GM12878 (cell line): ENCODE results near the gene ADAM10. TPM values are rescaled to one million over a fixed set of nuclear protein-coding genes. Genes with fewer than 3 reads are reported as not detected.

Experiments
- ATAC-seq: fragments of 200-7000 bp; cut with Tn5 transposase; 3 replicates; pipeline ENCODE4 v1.9.1; 2020; ENCODE audit warnings: mild to moderate bottlenecking, moderate library complexity
- BruUV-seq: library from RNA; stranded (reverse); fragments of 400-500 nt; replicated peaks from 2 replicates; lab custom pipeline; 2021; lab: Mats Ljungman, UMichigan
- CTCF ChIA-PET: fragments of 300-600 bp; sonication (Branson Sonifier 250); formaldehyde crosslinking; extraction: SDS; loops from one replicate; lab custom pipeline; 2021; ENCODE audit warnings: inconsistent platforms; lab: Yijun Ruan, JAX
- POLR2A ChIA-PET: fragments of 350-600 bp; formaldehyde crosslinking; extraction: SDS; loops from one replicate; lab custom pipeline; 2021; ENCODE audit warnings: inconsistent platforms; lab: Charles Lee
- RAD21 ChIA-PET: fragments of 300-600 bp; sonication (Branson Sonifier 250); formaldehyde crosslinking; loops from one replicate; lab custom pipeline; 2023; ENCODE audit warnings: antibody characterized with exemption; ENCODE audit not compliant: unreplicated experiment; lab: Charles Lee
- SMC1A ChIA-PET: fragments of 300-600 bp; sonication (Branson Sonifier 250); formaldehyde crosslinking; loops from one replicate; lab custom pipeline; 2023; ENCODE audit not compliant: unreplicated experiment, uncharacterized antibody; lab: Charles Lee
- DNase-seq: peaks from one replicate; pipeline ENCODE4 v3.0.0-alpha.2; 2011; ENCODE audit warnings: low read depth, low spot score
- FAIRE-seq: peaks from 3 replicates; lab custom pipeline; 2011; peaks lifted over from hg19 to GRCh38; lab: Jason Lieb, UNC
- H2AFZ ChIP-seq: 2 replicates; pipeline ENCODE4 v1.6.0; 2011; ENCODE audit warnings: low read depth, low read length, control low read depth; ENCODE audit not compliant: control insufficient read depth
- H3K27ac ChIP-seq: 2 replicates; pipeline ENCODE4 v1.5.1; 2011; ENCODE audit warnings: control low read depth; ENCODE audit not compliant: control insufficient read depth, insufficient read depth
- H3K27me3 ChIP-seq, 2 experiments: replicated peaks in 1 of 2; 2 replicates each; pipeline versions ENCODE4 v1.6.0 to v1.6.1; 2011; ENCODE audit warnings: low read length in 1 of 2; ENCODE audit not compliant: control insufficient read depth in 2 of 2, insufficient read depth in 2 of 2
- H3K36me3 ChIP-seq, 2 experiments: 2 replicates each; pipeline ENCODE4 v1.5.1; 2011; ENCODE audit warnings: low read length in 1 of 2; ENCODE audit not compliant: control insufficient read depth in 2 of 2, insufficient read depth in 2 of 2
- H3K4me1 ChIP-seq: 2 replicates; pipeline ENCODE4 v1.6.1; 2011; ENCODE audit warnings: mild to moderate bottlenecking, low read length, moderate library complexity, mixed read lengths; ENCODE audit not compliant: control insufficient read depth, insufficient read depth
- H3K4me2 ChIP-seq: 2 replicates; pipeline ENCODE4 v1.6.0; 2011; ENCODE audit warnings: control low read depth; ENCODE audit not compliant: control insufficient read depth, insufficient read depth
- H3K4me3 ChIP-seq: fragments of 200-600 bp; sonication (generic); 2 replicates; pipeline ENCODE4 v1.5.1; 2016
- H3K79me2 ChIP-seq: 2 replicates; pipeline ENCODE4 v1.6.0; 2011; ENCODE audit warnings: low read length; ENCODE audit not compliant: control insufficient read depth, insufficient read depth
- H3K9ac ChIP-seq: 2 replicates; pipeline ENCODE4 v1.8.0; 2011; ENCODE audit warnings: low read length, control low read depth, mixed read lengths; ENCODE audit not compliant: control insufficient read depth, insufficient read depth
- H3K9me3 ChIP-seq: replicated peaks from 3 replicates; pipeline ENCODE4 v1.5.1; 2011; ENCODE audit warnings: mild to moderate bottlenecking, low read length; ENCODE audit not compliant: control insufficient read depth, insufficient read depth
- H4K20me1 ChIP-seq: 2 replicates; pipeline ENCODE4 v1.6.0; 2011; ENCODE audit not compliant: control insufficient read depth, insufficient read depth
- ASH2L ChIP-seq: fragments of 300-600, 200-600 bp; sonication (generic); IDR thresholded peaks from 2 replicates; pipeline ENCODE4 v1.6.1; 2017; ENCODE audit warnings: low read depth, mild to moderate bottlenecking, borderline replicate concordance
- BCL11A ChIP-seq: IDR thresholded peaks from 2 replicates; pipeline ENCODE4 v1.6.1; 2011; ENCODE audit warnings: low read depth, low read length
- CEBPZ ChIP-seq: fragments of 150-350 bp; IDR thresholded peaks from 2 replicates; pipeline ENCODE4 v1.6.1; 2016; ENCODE audit warnings: low read depth, low read length
- EP300 ChIP-seq, 2 experiments: fragments of 150-350 bp in 1 of 2; IDR thresholded peaks; 2 replicates each; pipeline ENCODE4 v1.6.1; 2011 to 2012; ENCODE audit warnings: low read depth in 2 of 2, low read length in 2 of 2, borderline replicate concordance in 1 of 2, improper control_type of control experiment in 1 of 2, inconsistent platforms in 1 of 2; ENCODE audit not compliant: control insufficient read depth in 1 of 2
- GABPA ChIP-seq: IDR thresholded peaks from 2 replicates; pipeline ENCODE4 v1.6.1; 2014; ENCODE audit warnings: antibody characterized with exemption, low read depth, mild to moderate bottlenecking, inconsistent platforms
- HDAC2 ChIP-seq: fragments of 200-600 bp; sonication (generic); IDR thresholded peaks from 2 replicates; pipeline ENCODE4 v1.6.1; 2017
- MTA2 ChIP-seq: fragments of 450-650 bp; IDR thresholded peaks from 2 replicates; pipeline ENCODE4 v1.6.1; 2016; ENCODE audit warnings: low read depth, mild to moderate bottlenecking, moderate library complexity
- NFYA ChIP-seq: IDR thresholded peaks from 2 replicates; pipeline ENCODE4 v1.6.1; 2011; ENCODE audit warnings: low read depth, mild to moderate bottlenecking, low read length, improper control_type of control experiment, borderline replicate concordance
- PAX8 ChIP-seq: fragments of 450-650 bp; IDR thresholded peaks from 2 replicates; pipeline ENCODE4 v1.6.1; 2017; ENCODE audit warnings: mild to moderate bottlenecking, moderate library complexity
- SMAD5 ChIP-seq: IDR thresholded peaks from 2 replicates; pipeline ENCODE4 v1.6.1; 2016; ENCODE audit warnings: antibody characterized with exemption, low read depth
- SREBF2 ChIP-seq: IDR thresholded peaks from 2 replicates; pipeline ENCODE4 v1.6.1; 2012; ENCODE audit warnings: mild to moderate bottlenecking, low read length
- TARDBP ChIP-seq: IDR thresholded peaks from 2 replicates; pipeline ENCODE4 v1.6.1; 2016; ENCODE audit warnings: borderline replicate concordance
- WGBS: methylation state at CpG from one replicate; pipeline ENCODE4 v1.1.6; 2016; ENCODE audit warnings: low lambda C conversion rate; ENCODE audit not compliant: insufficient replicate concordance, insufficient coverage; ENCODE audit errors: missing lambda C conversion rate; 5-methylcytosine and 5-hydroxymethylcytosine counted together
- in situ Hi-C: fragments of 300-500 bp; cut with MboI; formaldehyde crosslinking; loops from 9 replicates; pipeline ENCODE4 v1.14.3; 2018; ENCODE audit warnings: mixed read lengths
- intact Hi-C: fragments of 100-400 bp; cut with micrococcal nuclease; formaldehyde crosslinking; loops from one replicate; pipeline ENCODE4 v1.14.2; 2022; ENCODE audit not compliant: unreplicated experiment
- polyA plus RNA-seq, 11 experiments: library from polyadenylated mRNA; depleted of rRNA in 4 of 11; unstranded in 6 of 11; stranded (reverse) in 5 of 11; fragments of >200 nt; fragmentation: Nextera tagmentation in 4 of 11; fragmentation: Illumina TruSeq in 1 of 11; extraction: Ambion mirVana in 4 of 11; extraction: Trizol in 1 of 11; gene quantifications; 1 replicate in 1 of 11; 2 replicates in 10 of 11; pipeline versions ENCODE4 v1.2.1 to v1.2.3, GENCODE V29; 2011 to 2016; ENCODE audit warnings: inconsistent platforms in 2 of 11, missing spikeins in 2 of 11, low read depth in 1 of 11
- total RNA-seq, 4 experiments: library from RNA; depleted of rRNA in 3 of 4; stranded (reverse); fragments of >200 nt in 3 of 4; fragmentation: Illumina TruSeq in 1 of 4; extraction: Trizol in 1 of 4; gene quantifications; 2 replicates each; pipeline versions ENCODE4 v1.2.1 to v1.2.3, GENCODE V29; 2013 to 2021

ADAM10 gene
- total and polyA plus RNA-seq, 10 of the 15 experiments (the other 5 are each of a cell fraction or from before 2014, with no cell fraction given): 10.0 to 88.9 (median 51.7) TPM

GRCh38 chr15:58539548-58539947 lies 210.0 kb downstream of the ADAM10 start:
- ChIA-PET CTCF (interaction anchor here (1.1 kb wide), 1 partner anchor 114 kb away, joined by 3 read pairs; no protein-coding TSS in a partner anchor), SMC1A (interaction anchor here (0.5 to 1.2 kb wide), 2 partner anchors 11 to 44 kb away, joined by 3 to 4 read pairs; no protein-coding TSS in a partner anchor), POLR2A (no interaction called here), RAD21 (no interaction called here)
- Histone ChIP-seq H3K4me2 (no peak overlapping the region), H3K9me3 (no peaks in the 10 kb centered on the region), H3K9ac (no peak overlapping the region), H3K79me2 (no peaks in the 10 kb centered on the region), H3K27ac (no peak overlapping the region), H3K4me3 (no peak overlapping the region), H3K36me3 (no peaks in the 10 kb centered on the region), H2AFZ (no peak overlapping the region), H3K4me1 (no peaks in the 10 kb centered on the region), H4K20me1 (no peaks in the 10 kb centered on the region), H3K27me3 (no peaks in the 10 kb centered on the region; a peak in 1 of 4 replicates)
- ATAC-seq (no peak), DNase-seq (no peak), FAIRE-seq (no peak)
- TF ChIP-seq SREBF2: no peak
- no peak for TF ChIP-seq HDAC2
- no peak for TF ChIP-seq ASH2L
- WGBS: 0% methylated on average over 1 of the region's 1 CpG
- BruUV-seq: no TSS peak
- in situ Hi-C loops: no loop called here
- intact Hi-C loops: no loop called here

- ChIA-PET CTCF (interaction anchor here (1.0 kb wide), 1 partner anchor 33 kb away, joined by 3 read pairs; no protein-coding TSS in a partner anchor), RAD21 (no interaction called here), SMC1A (interaction anchor here (0.5 to 1.2 kb wide), 2 partner anchors 10 to 44 kb away, joined by 3 to 4 read pairs; no protein-coding TSS in a partner anchor), POLR2A (interaction anchor here (0.6 kb wide), 1 partner anchor 19 kb away, joined by 3 read pairs; no protein-coding TSS in a partner anchor)
- Histone ChIP-seq H3K9me3 (no peaks in the 10 kb centered on the region), H3K79me2 (no peaks in the 10 kb centered on the region), H4K20me1 (no peaks in the 10 kb centered on the region), H3K4me2 (no peak overlapping the region), H3K9ac (no peak overlapping the region), H3K36me3 (no peaks in the 10 kb centered on the region), H3K4me3 (no peak overlapping the region), H3K27ac (no peak overlapping the region), H3K4me1 (no peaks in the 10 kb centered on the region), H2AFZ (no peak overlapping the region), H3K27me3 (no peaks in the 10 kb centered on the region; a peak in 1 of 4 replicates)
- ATAC-seq (no peak), DNase-seq (no peak), FAIRE-seq (no peak)
- BruUV-seq: no TSS peak
- no peak for TF ChIP-seq GABPA
- no peak for TF ChIP-seq PAX8
- TF ChIP-seq NFYA: no peak
- TF ChIP-seq BCL11A: no peak
- no peak for TF ChIP-seq MTA2
- no peak for TF ChIP-seq CEBPZ
- no peak for TF ChIP-seq TARDBP
- no peak for TF ChIP-seq SMAD5
- TF ChIP-seq EP300 (IDR thresholded peaks at IDR 0.05; ENCODE audit: borderline replicate concordance in 1 of 2, control insufficient read depth in 1 of 2, low read depth in 2 of 2, low read length in 2 of 2): no peak
- 91% methylated on average over 3 of the region's 3 CpGs for WGBS
- in situ Hi-C loops (no loop called here), intact Hi-C loops (no loop called here)
Measured at GRCh38 chr15:58538901-58539300, 210.6 kb downstream of the ADAM10 start.
